Ishikawa (cell line): Measurements from ENCODE around the gene GABRG3.

Experiments used
- CREB1 ChIP-seq: IDR thresholded peaks from 2 replicates; pipeline ENCODE4 v1.6.1; 2012; ENCODE audit warnings: low read depth
- EGR1 ChIP-seq: IDR thresholded peaks from 2 replicates; pipeline ENCODE4 v1.6.1; 2012
- EP300 ChIP-seq: IDR thresholded peaks from 2 replicates; pipeline ENCODE4 v1.6.1; 2012; ENCODE audit warnings: borderline replicate concordance
- TAF1 ChIP-seq: IDR thresholded peaks from 2 replicates; pipeline ENCODE4 v1.6.1; 2012; ENCODE audit warnings: low read depth, mild to moderate bottlenecking
- TCF12 ChIP-seq: IDR thresholded peaks from 2 replicates; pipeline ENCODE4 v1.6.1; 2012; ENCODE audit warnings: low read depth
- YY1 ChIP-seq: IDR thresholded peaks from 2 replicates; pipeline ENCODE4 v1.6.1; 2012; ENCODE audit warnings: low read depth
- ZBTB7A ChIP-seq: IDR thresholded peaks from 2 replicates; pipeline ENCODE4 v1.6.1; 2012; ENCODE audit warnings: low read depth
- TF ChIP-seq, protein P1 (sequence below): IDR thresholded peaks from 2 replicates; pipeline ENCODE4 v1.6.1; 2012

DNA sequence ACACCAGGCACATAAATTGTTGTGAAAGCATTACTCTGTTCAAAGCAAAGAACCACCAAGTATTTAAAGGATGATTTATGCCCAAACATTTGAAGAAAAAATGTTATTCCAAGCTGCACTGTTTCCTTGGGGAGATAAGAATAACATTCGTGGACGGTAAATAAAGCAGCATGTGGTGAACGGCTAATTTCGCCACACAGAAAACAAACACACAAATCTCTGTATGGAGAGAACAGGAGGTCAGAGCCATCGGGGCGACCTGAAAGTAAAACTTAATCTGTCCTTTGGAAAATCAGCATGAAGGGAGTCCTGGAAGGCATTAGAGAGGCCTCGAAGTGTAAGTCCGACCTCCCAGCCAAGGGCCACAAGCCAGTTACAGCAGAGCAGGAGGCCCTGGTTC, 27.1 kb upstream of the GABRG3 start:
- TF ChIP-seq, protein P1, sequence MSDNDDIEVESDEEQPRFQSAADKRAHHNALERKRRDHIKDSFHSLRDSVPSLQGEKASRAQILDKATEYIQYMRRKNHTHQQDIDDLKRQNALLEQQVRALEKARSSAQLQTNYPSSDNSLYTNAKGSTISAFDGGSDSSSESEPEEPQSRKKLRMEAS: no peak
- TF ChIP-seq TAF1 (no peak), CREB1 (no peak), TCF12 (no peak), YY1 (no peak), EP300 (no peak), ZBTB7A (no peak), EGR1 (no peak)
